ENCODE results near the gene SP5. TPM values are rescaled to one million over a fixed set of nuclear protein-coding genes. Genes with fewer than 3 reads are reported as not detected.
A peak's percentile ranks its signal among the peaks of the same experiment; 100 is the strongest.
"Not testable (repeated sequence)": the region's sequence is repeated elsewhere in the genome, so short reads cannot be mapped to it uniquely, and the experiment has no call there.

SP5 gene
- total RNA-seq (2014; rRNA removed; shearing (Covaris generic)), result not detected in 2 replicates

DNA sequence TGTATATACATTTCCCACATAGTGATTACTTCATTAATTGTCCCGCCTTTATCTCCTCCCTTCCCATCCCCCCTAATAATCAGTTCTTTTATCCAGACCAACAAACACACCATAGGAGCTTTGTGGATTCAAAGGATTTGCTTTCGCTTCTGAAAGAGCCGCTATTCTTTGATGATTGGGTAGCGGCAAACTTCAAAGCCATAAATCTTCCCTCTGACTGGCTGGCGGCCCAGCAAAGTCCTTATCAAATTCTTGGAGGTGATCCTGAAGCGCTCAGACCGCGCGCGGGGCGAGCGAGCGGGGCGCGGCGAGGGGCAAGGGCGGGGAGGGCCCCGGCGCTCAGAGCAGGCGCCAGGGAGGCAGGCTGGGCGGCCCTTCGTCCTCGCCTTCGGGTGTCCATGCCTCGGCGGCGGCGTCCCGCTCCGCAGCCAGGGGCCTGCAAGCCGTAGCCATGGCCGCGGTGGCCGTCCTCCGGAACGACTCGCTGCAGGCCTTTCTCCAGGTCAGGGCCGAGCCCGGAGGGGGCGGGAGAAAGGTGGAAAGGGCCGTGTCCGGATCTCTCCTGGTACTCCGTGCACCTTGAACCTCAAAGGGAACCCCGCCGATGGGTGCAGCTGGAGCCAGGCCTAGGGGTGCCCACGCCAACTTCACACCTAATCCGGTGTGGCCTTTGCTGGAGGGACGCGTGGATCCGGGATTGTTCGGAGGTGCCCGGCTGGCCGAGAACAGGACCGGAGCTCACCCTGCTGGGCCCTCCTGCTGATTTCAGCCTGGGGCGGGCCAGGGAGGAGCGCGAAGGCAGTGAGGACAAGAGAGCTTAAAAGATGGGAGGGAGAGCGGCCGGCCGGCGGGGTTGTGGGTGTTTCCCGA is at the start of gene SP5:
Gene SP5, plus strand, starts transcription at position 276 of the 870 bp plus-strand sequence. Its CDS starts 176 bp downstream, at position 452.
- in situ Hi-C loops (cut with HindIII; ENCODE audit: low sequenced_read_pairs), result no loop called here
- no peak for DNase-seq (ENCODE audit: low spot score)

DNA sequence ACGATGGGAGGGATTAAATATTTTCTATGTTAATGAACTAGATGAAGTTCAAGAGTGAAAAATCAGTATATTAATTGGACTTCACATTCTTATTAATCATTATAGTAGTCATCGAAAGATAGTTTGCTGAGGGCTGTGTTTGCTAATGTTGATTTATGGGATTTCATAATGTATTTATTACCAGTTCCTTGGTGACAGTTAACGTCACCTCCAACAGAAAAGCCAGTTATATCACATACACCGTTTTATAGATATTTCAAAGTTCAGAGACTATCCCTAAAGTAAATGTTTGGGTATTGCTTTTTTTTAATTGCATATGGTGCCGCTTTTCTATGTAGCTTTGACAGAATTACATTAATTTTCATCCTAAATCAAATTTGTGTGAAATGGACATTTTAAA is 49.4 kb upstream of the SP5 start:
- in situ Hi-C loops (cut with HindIII; ENCODE audit: low sequenced_read_pairs), result no loop called here
- no peak for DNase-seq (ENCODE audit: low spot score)

DNA sequence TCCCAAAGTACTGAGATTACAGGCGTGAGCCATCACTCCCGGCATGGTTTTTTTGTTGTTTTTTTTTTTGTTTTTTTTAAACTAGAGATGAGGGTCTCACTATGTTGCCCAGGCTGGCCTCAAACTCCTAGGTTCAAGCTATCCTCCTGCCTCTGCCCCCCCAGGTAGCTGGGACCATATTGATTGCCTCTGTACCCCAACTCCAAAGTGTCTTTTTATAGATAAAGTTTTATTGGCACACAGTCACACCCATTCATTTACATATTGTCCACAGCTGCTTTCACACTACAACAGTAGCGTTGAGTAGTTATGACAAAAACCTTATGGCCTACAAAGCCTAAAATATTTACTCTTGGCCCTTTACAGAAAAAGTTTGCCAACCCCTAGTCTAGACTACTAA is 45.2 kb upstream of the SP5 start:
- in situ Hi-C loops (cut with HindIII; ENCODE audit: low sequenced_read_pairs), result no loop called here
- DNase-seq (ENCODE audit: low spot score), result no peak

DNA sequence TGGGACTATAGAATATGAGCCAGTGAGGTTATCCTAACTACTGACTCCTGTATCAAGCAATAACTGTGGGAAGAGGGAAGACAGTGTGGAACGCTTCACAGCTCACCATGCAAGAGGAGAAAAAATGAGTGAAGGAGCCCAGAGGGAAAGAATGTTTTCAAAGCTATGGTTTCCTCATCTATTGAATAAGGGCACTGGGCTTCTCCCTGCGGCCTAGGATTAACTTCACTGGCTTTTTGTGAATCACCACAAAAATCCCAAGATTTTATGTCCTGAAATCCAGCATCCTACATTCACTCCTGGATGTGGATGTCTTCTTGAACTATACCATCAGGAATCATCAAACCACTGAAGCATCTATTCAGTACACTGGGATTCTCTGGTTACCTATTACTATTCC is 44.5 kb upstream of the SP5 start:
- in situ Hi-C loops (cut with HindIII; ENCODE audit: low sequenced_read_pairs), result no loop called here
- DNase-seq (ENCODE audit: low spot score), result no peak

DNA sequence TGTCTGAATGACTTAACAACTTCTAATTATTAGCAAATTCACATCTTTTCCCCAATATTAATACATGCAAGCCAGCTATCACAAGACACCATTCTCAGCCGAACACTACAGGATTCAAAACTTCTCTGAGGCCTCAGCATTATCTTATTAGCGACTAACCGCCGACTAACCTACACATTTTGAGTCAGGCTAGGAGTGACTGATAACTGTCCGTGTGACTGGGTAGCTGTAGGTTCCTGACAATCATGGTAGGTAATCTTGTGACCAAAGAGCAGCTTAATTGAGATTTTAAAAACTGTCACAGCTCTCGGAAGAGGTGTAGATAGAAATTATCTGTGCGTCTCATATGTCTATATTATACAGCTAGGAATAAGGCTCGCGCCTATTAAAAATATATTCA is 44.1 kb upstream of the SP5 start:
- in situ Hi-C loops (cut with HindIII; ENCODE audit: low sequenced_read_pairs), result no loop called here
- DNase-seq (ENCODE audit: low spot score), result no peak

DNA sequence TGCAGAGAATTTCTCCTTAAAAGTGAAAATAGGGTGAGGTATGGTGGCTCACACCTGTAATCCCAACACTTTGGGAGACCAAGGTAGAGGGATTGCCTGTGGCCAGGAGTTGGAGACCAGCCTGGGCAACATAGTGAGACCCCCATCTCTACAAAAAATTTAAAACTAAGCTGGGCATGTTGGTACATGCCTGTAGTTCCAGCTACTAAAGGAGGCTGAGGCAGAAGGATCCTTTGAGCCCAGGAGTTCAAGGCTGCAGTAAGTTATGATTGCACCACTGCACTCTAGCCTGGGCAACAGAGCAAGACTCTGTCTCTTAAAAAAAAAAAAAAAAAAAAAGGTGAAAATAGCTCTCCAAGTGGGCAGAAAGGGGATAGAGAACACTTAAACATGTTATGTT is 40.9 kb upstream of the SP5 start:
- in situ Hi-C loops (cut with HindIII; ENCODE audit: low sequenced_read_pairs); DNase-seq (ENCODE audit: low spot score): not testable (repeated sequence)

DNA sequence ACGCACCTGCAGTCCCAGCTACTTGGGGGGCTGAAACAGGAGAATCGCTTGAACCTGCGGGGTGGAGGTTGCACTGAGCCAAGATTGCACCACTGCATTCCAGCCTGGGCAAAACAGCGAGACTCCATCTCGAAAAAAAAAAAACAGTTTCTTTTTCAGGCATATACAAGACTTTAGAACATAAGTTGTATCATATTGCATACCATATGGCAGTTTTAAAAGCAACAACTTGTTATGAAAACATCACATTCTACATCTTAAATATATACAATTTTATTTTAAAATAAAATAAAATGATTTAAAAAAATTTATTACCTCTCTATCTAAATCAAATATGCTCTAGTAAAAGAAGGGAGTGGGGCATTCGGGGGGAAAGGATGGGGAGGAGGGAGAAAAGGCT is 39.4 kb upstream of the SP5 start:
- in situ Hi-C loops (cut with HindIII; ENCODE audit: low sequenced_read_pairs), result no loop called here
- DNase-seq (ENCODE audit: low spot score), result no peak

DNA sequence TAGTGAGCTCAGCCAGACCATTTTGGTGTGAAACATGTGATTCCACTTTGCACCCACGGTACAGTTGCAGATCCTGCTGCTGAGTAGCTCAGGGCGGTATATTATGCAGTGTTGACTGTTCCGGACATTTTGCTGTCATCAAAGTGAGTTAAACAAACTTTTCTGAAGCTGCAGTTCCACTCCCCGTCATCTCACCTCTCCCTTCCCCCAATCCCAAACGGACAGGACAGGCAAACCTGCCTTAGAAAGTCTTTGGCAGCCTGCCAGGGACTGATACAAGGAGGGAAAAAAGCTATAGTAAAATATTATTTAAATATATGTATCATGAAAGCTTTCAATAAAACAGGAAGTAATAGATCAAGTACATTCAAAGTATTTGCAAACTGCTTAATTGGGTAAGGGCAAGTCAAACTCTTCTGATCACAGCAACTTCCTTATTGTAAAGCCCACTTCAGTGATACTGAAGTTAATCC is 35.5 kb upstream of the SP5 start:
- DNase-seq (ENCODE audit: low spot score), result peak; percentile 22
- in situ Hi-C loops (cut with HindIII; ENCODE audit: low sequenced_read_pairs), result no loop called here

DNA sequence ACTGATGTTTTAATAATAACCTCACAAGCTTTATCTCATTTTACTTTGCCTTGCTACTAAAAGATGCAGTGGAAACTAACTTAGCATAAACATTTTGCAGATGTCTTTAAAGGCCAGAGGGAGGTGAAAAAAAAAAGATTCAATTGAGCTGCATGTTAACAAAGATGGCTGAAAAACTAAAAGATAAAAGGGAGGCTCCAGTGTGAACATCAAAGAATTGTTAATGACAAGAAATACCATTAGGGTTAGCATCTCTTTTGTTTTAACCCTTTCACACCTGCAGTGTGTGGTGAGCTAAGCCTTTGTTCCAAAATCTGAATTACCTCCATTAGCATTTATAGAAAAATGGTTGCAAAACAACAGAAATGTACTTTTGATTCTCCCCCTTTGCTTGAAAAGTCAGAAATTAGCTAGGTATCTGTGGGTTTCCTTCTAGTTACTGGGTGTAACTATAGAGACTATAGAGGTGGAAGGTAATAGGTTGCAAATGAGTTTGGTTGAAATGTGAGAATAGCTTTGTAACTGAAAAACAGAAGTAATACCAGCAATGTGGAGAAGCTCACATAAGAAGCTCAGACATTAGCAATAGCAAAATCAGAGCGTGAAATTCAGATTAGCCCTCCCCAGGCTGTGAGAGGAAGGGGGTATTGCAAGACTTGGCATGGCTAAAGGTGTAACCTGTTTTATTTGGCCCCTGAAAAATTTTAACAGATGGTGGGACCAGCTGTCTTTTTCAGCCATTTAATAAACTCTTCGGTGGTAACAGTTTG is 34.8 kb upstream of the SP5 start:
- in situ Hi-C loops (cut with HindIII; ENCODE audit: low sequenced_read_pairs), result no loop called here
- peak; percentile 91 for DNase-seq (ENCODE audit: low spot score)

DNA sequence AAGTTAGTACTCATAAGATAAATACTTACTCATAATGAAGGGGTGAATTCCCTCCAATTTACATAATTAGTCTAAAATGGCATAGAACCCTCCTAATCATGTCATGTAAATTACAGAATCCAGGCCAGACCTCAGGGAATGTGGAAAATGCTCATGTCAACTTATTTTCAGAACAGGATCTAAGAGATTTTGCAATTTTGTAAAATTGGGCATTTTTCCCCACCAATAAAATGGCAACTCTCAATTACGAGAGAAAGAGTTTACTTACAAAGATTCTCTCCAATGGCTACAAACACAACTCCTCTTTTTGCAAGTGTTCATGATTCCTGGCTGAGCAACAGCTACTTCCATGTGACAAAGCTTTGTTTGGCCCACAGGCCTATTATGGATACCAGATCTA is 33.8 kb upstream of the SP5 start:
- DNase-seq (ENCODE audit: low spot score), result peak; percentile 12
- in situ Hi-C loops (cut with HindIII; ENCODE audit: low sequenced_read_pairs), result no loop called here

DNA sequence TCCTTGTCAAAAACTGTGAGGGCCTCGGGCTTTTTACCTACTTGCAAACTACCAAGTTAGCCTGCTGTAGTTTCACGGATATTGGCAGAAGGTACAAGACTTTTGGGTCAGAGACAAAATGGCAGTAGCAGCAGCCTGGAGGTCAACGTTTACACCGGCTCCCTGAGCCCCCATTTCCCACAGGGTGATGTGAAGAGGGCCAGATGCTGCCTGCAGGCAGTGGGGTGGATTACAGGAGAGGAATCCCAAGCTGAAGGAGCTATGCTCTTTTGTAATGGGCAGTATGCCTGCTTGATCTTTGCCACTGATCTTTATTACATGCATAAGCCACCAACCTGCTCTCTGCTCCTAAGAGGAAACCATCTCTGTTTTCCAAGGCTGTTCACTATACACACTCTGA is 29.5 kb upstream of the SP5 start:
- in situ Hi-C loops (cut with HindIII; ENCODE audit: low sequenced_read_pairs), result no loop called here
- DNase-seq (ENCODE audit: low spot score), result no peak

DNA sequence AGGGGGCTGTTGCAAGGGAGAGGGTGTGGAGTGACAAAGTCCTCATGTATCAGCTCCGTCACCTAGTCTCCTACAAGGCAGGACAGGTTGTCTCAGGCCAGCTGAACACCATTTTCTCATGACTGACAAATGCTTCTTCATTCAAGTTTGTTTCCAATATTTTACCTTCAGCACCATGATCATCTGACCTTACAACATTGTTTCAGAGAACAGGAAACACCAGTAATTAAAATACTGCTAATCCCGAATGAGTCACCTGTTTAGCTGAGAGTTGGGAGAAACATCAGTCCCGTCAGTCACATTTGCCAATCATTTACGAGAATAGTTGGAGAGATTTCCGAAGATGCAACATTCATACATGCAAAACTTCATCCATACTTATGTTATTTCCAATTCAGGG is 25.7 kb upstream of the SP5 start:
- in situ Hi-C loops (cut with HindIII; ENCODE audit: low sequenced_read_pairs), result no loop called here
- DNase-seq (ENCODE audit: low spot score), result no peak

DNA sequence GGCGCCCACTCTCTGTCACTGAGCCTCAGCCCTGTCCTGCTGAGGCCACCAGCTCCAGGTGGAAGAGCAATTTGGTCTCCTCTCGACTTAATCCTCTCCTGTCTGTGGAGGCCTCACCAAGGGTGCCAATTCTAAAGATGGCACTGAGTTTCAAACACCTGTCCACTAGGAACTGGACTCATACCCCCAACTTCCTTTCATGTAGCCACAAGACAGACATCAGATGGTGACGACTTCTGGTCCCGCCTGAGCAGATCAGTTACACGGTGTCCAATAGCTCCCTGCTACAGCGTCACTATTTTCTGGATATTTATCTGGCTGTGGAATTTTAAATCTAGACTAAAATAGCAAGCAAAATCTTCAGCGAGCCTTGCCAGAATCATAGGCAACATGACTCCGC is 24.5 kb upstream of the SP5 start:
- DNase-seq (ENCODE audit: low spot score), result peak; percentile 48
- in situ Hi-C loops (cut with HindIII; ENCODE audit: low sequenced_read_pairs), result no loop called here

DNA sequence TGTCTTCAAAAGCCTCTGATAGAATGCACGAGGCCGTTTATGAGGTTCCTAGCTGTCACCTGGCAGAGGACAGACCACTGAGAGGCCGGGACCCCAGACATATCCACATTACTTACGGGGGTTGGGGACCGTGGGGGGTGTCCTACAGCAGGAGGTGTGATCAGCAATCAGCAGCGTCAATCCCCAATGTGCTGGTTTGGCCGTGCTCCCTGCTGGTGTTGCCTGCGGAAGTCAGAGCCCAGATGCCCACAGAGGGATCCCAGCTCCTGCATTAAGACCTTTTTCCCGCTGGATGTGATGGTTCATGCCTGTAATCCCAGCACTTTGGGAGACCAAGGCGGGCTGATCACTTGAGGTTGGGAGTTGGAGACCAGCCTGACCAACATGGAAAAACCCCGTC is 20.8 kb upstream of the SP5 start:
- in situ Hi-C loops (cut with HindIII; ENCODE audit: low sequenced_read_pairs), result no loop called here

DNA sequence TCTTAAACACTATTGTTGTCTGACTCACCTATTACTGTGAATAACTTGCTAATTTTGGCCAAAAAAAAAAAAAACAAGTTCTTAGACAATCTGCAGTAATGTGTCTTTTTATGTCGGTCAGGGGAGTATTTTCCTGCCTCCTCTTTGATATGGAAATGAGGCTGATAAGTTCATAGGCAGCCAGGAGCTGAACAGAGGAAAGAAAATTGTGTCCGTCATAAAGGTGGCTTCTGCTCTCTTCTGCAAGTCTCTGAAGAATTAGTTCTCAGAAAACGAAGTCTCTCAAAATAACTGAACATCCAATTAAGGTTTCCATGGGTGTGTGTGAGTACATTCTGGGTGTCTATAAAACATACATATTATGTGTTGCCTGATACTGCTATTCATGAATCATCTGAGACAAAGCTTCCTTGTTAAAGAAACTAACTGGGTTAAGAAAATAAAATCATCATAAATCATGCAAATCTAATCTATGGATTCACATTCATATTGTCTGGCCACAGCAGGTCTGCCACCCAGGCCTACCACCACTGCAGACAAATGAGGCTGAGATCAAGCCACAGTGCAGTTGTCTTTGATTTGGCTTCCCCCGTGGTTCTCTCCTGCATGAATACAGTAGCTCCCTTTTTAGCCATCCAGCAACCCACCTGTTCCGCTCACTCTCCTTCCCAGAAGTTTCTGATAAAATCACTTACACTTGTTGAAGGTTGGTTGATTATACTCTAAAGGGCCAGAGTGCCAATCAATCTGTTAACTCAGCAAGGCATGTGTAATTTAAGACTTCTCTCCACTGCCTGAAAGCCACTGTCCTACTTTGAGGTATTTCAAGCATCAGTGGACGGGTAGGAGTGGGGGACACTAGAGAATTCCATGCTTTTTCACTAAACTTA is 19.4 kb upstream of the SP5 start:
- in situ Hi-C loops (cut with HindIII; ENCODE audit: low sequenced_read_pairs), result no loop called here
- DNase-seq (ENCODE audit: low spot score), result no peak

More for the DNA sequence above, 20.8 kb upstream of the SP5 start:
- DNase-seq (ENCODE audit: low spot score), result no peak

DNA sequence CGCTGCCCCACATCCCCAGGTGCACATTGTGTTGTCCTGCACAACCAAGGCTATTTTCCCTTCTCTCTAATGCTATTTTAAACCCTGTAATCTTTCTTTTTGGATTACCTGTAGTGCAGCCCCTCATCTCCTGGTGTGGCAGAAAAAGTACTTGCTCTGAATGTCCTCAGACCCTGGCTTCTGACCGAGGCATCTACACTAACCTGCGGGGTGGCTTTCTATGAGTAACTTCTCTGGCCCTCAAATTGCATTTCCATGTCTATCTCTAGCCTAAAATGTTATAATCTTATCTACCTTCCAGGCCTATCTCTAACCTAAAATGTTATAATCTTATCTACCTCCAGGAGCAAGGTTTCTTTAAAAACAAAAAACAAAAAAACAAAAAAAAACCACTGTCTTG is 18.2 kb upstream of the SP5 start:
- DNase-seq (ENCODE audit: low spot score), result no peak
- in situ Hi-C loops (cut with HindIII; ENCODE audit: low sequenced_read_pairs), result no loop called here

DNA sequence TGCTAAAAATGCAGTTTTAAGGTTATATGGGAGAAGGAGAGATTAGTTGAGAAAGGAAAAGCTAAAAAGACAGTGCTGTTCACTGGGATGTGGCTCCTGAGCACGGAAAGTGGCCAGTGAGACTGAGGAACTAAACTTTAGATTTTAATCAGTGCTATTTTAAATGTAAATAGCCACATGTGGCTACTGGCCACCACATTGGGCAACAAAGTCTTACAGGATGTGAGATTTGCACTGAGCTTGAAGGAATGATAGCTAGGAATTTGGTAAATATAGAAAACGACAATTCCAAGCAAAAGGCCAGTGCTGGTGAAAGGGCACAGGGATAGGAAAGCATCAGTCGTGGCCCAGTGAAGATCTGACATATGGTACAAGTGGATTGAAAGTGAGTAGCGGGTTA is 14.1 kb upstream of the SP5 start:
- in situ Hi-C loops (cut with HindIII; ENCODE audit: low sequenced_read_pairs), result no loop called here
- no peak for DNase-seq (ENCODE audit: low spot score)

DNA sequence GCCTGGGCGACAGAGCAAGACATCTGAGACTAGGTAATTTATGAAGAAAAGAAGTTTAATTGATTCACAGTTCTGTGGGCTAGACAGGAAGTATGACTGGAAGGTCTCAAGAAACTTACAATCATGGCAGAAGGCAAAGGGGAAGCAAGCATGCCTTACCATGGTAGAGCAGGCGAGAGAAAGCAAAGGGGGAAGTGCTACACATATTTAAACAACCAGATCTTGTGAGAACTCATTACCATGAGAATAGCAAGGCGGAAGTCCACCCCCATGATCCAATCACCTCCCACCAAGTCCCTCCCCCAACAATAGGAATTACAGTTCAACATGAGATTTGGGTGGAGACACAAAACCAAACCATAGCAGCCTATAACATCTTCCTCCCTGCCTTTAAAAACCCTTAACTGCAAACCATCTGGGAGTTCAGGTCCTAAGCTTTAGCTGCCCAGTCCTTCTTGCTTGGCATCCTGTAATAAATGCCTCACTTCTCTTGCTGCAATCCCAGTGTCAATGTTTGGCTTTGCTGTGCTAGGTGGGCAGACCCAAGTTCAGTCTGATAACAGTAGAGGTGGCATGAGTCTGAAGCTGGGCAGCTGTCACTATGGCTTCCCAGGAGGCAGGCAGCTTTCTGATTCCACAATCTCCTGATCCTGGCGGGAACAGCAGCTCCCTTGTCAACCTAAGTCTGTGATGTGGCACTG is 11.2 kb upstream of the SP5 start:
- in situ Hi-C loops (cut with HindIII; ENCODE audit: low sequenced_read_pairs), result no loop called here
- DNase-seq (ENCODE audit: low spot score), result no peak

All from G401 (cell line).